ENCODE data around the gene SH3GLB2. TPM values are rescaled to one million over a fixed set of nuclear protein-coding genes. Genes with fewer than 3 reads are reported as not detected.
A peak's percentile ranks its signal among the peaks of the same experiment; 100 is the strongest.
"Not testable (repeated sequence)": the region's sequence is repeated elsewhere in the genome, so short reads cannot be mapped to it uniquely, and the experiment has no call there.

SH3GLB2 gene
- total RNA-seq, 1 donor from 2014 or later: 101 TPM

DNA sequence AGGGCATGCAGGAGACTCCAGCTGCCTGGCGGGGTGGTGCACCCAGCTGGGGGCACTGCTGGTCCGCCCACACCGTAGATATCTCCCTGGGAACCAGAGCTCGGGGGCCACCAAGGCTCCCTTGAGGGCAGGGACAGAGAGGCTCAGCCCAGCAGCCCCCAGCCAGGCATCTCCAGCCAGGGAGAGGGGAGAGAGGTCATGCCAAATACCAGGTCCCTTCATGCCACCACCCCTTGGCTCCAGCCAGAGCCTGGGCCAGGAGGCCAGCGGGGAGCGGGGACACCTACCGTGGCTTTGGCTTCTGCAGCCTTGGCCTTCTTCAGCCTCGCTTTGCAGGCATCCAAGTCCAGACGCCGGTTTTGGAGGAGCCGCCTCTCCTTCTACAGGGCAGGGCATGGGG is 14.0 kb downstream of the SH3GLB2 start:
- no peak for ATAC-seq

DNA sequence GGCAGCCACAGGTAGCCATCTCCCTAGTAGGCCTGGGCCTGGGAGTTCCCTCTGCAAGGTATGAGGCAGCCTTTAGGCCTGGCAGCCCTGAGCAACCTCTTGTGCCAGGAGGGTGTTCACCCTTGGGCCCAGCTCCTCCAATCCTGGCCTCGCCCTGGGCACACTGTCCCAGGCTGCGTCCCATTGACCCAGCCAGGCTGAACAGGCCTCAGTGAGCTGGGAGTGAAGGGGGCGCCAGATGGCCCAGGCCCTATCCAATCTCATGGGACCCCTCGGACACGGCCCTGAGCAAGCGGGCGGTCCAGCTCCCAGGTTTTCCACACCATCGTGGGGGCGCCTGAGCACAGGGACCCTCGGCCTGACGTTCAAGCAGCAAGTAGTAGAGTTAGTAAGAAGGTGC is 14.5 kb downstream of the SH3GLB2 start:
- peak; percentile 2 for ATAC-seq

- no peak for ATAC-seq
Measured at GRCh38 chr9:129012893-129013448, 15.2 kb downstream of the SH3GLB2 start.

DNA sequence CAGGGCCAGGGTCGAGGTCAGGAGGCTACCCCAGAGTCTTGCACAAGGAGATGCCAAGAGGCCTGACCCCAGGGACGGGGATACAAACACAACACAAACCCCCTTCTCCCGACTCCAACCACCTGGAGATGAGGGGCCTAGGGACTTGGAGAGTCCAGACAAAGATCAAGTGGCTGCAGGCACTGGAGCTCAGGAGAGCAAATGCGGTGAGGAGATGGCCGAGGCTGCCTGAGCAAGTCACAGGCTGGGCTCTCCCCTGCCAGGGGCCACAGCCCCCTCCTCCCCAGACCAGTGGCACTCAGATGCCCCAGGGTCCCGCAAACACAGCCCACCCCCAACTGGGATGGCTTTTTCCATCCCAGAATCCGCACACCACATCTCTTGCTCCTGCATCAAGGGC is 15.8 kb downstream of the SH3GLB2 start:
- ATAC-seq: no peak

DNA sequence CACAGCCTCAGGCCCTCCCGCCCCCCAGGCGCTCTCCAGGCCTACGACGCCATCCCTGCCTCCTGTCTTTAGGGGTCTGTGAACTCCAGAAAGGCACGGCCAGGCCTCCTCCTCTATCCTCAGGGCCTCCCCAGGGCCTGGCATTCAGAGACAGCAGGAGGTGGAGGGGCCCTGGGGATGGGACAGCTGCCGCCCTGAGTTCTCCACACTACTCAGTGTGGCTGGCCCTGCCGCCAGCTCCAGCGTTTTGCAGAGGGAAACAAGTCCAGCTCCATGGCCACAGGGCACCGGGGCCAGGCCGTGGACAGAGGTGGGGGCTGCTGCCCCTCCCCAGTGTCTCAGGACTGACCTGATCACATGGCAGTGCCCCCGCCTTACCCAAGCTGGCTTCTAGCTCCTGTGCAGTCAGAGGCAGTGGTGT is 16.4 kb downstream of the SH3GLB2 start:
- no peak for ATAC-seq

GRCh38 chr9:129011170-129011569 is 17.0 kb downstream of the SH3GLB2 start:
- no peak for ATAC-seq

- no peak for ATAC-seq
Measured at GRCh38 chr9:129010267-129010975, 17.7 kb downstream of the SH3GLB2 start.

GRCh38 chr9:129009584-129010141 is 18.5 kb downstream of the SH3GLB2 start:
- ATAC-seq: no peak

GRCh38 chr9:129008986-129009583 is 19.0 kb downstream of the SH3GLB2 start:
- no peak for ATAC-seq

DNA sequence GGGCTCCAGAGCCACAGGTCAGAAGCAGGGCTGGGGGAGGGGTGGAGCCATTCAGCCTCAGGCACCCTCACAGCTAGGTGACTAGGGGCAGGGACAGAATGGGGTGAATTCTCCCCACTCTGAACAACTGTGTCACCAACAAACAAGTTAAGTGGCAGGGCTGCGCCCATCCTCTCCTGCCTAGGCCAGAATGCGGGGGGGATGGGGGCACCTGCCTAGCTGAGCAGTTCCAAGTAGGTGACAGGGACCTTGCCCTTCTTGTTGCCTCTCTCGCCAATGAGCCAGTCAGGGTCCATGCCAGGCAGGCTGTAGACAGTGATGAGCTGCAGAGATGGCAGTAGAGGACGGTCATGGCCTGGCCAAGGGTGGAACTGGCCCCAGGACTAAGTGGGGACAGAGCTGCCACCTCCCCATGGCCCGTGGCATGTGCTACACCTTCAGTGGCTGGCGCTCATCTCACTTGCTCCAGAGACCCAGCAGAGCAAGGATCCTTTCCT is 19.6 kb downstream of the SH3GLB2 start:
- ATAC-seq: no peak

DNA sequence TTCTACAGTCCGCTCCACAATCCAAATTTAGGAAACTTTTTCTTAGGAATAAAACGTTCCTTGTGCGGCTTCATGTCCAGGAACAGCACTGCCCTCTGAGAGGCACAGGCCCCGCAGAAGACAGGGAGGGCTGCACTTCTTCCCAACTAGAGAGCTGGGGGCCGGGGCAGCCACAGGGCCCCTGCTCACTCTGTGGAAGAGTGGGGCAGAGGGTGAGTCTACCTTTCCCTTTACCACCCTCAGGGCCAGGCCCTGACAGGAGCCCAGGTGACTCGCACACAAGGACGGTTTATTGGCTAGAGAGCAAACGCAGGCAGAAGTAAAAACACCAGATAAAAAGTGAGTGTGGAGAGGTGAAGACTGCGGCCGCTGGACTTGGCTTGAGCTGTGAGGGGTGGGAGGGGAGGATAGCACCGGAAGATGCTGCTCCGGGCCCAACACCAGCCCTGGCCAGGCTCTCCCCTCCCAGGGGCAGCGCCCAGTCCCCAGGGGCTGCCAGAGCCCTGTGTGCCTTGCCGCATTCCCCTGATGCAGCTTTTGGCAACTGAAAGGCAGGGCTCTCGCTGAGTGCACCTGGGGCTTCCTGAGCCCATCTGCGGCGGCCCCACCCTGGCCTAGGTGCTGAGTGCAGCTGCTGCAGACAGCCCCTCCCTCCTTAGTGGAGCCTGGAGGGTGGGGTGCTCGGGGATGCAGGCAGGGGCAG is 20.2 kb downstream of the SH3GLB2 start:
- no peak for ATAC-seq

- no peak for ATAC-seq
Measured at GRCh38 chr9:129007035-129007765, 20.9 kb downstream of the SH3GLB2 start.

GRCh38 chr9:129006328-129007034 is 21.6 kb downstream of the SH3GLB2 start:
- peak; percentile 65 for ATAC-seq

GRCh38 chr9:129005336-129005997 is 22.7 kb downstream of the SH3GLB2 start:
- ATAC-seq: no peak

DNA sequence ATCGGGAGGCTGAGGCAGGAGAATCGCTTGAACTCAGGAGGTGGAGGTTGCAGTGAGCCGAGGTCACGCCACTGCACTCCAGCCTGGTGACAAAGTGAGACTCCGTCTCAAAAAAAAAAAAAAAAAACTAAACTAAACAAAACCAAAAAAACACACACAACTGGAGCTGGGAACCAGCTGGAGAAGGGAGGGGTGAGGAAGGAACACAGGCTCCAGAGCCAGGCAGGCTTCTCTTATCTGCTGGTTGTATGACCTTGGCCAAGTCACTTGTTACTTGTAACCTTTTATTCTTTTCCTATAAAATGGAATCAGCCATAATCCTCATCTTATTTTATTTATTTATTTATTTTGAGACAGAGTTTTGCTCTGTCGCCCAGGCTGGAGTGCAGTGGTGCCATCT is 24.0 kb downstream of the SH3GLB2 start:
- not testable (repeated sequence) for ATAC-seq

GRCh38 chr9:129002992-129003391 is 25.1 kb downstream of the SH3GLB2 start:
- no peak for ATAC-seq

DNA sequence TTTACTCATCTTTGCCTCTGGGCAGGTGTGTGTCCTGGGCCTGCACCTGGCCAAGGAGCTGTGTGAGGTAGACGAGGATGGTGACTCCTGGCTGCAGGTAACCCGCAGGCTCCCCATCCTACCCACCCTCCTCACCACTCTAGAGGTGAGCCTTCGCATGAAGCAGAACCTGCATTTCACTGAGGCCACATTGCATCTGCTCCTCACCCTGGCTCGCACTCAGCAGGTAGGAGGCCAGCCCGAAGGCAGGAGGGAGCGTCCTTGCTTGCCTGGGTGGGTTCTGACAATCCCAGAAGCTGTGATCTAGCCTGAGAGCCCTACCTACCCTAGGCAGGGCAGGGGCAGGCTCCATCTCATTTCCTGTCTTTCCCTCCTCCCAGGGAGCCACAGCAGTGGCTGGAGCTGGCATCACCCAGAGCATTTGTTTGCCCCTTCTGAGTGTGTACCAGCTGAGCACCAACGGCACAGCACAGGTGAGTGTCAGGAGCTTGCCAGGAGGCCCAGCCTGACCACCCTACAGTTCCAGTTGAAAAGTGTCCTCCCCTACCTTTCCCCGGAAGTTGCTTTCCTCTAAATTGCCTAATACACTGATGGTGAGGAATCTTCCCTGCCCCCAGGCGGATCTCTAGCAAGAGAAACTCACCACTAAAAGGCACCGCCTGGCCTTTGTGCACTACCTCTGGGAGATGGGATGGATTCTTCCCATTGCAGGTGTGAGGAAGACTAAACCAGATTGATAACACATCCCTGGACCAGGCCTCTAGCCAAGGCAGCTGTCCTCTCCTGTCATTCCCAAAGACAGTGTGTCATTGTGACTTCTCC is 26.4 kb downstream of the SH3GLB2 start:
- peak; percentile 20 for ATAC-seq

DNA sequence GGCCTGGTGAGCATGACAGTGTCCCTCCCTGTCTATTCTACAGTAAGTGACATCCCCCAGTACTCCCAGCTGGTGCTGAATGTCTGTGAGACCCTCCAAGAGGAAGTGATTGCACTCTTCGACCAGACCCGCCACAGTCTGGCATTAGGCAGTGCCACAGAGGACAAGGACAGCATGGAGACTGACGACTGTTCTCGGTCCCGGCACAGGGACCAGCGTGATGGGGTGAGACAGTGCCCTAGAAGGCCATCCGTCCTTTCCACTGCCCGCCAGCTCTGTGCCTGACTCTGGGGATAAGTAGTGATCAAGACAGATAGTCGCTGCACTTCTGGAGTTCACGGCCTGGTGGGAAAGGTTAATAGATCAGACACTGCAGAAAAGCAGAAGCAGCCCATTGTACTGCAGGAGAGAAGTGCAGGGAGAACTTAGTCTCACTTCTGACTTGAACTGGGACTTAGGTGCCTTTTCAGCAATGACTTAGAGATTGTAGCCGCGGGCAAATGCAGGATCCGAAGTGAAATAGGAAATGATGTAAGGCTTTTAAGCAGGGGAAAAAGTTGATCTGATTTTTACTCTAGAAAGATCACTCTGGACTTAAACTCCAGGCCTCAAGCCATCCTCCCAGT is 28.4 kb downstream of the SH3GLB2 start:
- ATAC-seq: no peak

- ATAC-seq: peak; percentile 64
Measured at GRCh38 chr9:128998462-128998861, 29.7 kb downstream of the SH3GLB2 start.

- ATAC-seq: no peak
Measured at GRCh38 chr9:128995791-128996190, 32.3 kb downstream of the SH3GLB2 start.
